Thyroid gland (tissue), 4 donors: ENCODE results near the gene ANO5.

Experiments
- CTCF ChIP-seq, 6 experiments: fragments of 200-600 bp in 3 of 6; fragments of 450-650 bp in 3 of 6; sonication (generic) in 3 of 6; IDR thresholded peaks; one replicate each; pipeline ENCODE4 v1.5.1; 2016 to 2019; ENCODE audit warnings: antibody characterized with exemption in 6 of 6, mild to moderate bottlenecking in 2 of 6, inconsistent platforms in 1 of 6, moderate library complexity in 1 of 6
- POLR2A ChIP-seq, 2 donors: fragments of 450-650 bp; IDR thresholded peaks; one replicate each; pipeline ENCODE4 v1.6.1; 2017; ENCODE audit warnings: antibody characterized with exemption in 2 of 2, mild to moderate bottlenecking in 2 of 2, moderate library complexity in 1 of 2

DNA sequence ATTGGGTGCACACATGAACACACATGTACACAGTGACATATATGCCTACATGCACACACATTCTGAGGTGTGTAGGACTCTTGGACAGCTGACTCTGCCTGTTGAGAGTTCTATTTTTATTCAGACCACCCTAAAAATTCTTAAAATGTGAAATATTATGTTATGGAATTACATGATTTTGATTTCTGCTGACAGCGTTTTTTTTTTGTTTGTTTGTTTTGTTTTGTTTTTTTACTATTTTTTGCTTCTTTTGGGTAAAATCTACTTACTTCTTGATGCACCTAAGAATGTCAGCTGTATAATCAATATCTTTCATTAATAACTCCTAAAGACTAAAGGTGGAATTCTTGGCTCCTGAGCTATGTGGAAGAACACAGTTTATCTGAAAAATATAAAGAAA is 64.0 kb downstream of the ANO5 start:
- TF ChIP-seq CTCF (IDR thresholded peaks at IDR 0.05) (no peak), POLR2A (IDR thresholded peaks at IDR 0.05) (no peak)
